T-helper 1 cell treated with Interleukin-12 subunit alpha and Interleukin-12 subunit beta and Interleukin-4 antibody, amounts not matched to agents 30 μg/mL and 1 μg/mL, for 36 hours (primary cell): ENCODE results near the gene NLE1.
A peak's percentile ranks its signal among the peaks of the same experiment; 100 is the strongest.
"Not testable (repeated sequence)": the region's sequence is repeated elsewhere in the genome, so short reads cannot be mapped to it uniquely, and the experiment has no call there.

ENCODE experiments used
- H3K27ac Mint-ChIP-seq: one replicate; pipeline ENCODE4 v1.8.0; 2021; ENCODE audit warnings: mild to moderate bottlenecking, mixed read lengths
- H3K27me3 Mint-ChIP-seq: one replicate; pipeline ENCODE4 v1.8.0; 2021; ENCODE audit warnings: low read depth, mixed read lengths
- H3K36me3 Mint-ChIP-seq: one replicate; pipeline ENCODE4 v1.8.0; 2021; ENCODE audit warnings: low read depth, mixed read lengths
- H3K4me1 Mint-ChIP-seq: one replicate; pipeline ENCODE4 v1.8.0; 2021; ENCODE audit warnings: low read depth, mixed read lengths
- H3K4me3 Mint-ChIP-seq: one replicate; pipeline ENCODE4 v1.8.0; 2021; ENCODE audit warnings: mild to moderate bottlenecking, moderate library complexity, mixed read lengths
- H3K9me3 Mint-ChIP-seq: one replicate; pipeline ENCODE4 v1.8.0; 2021; ENCODE audit warnings: mixed read lengths

NLE1 gene

DNA sequence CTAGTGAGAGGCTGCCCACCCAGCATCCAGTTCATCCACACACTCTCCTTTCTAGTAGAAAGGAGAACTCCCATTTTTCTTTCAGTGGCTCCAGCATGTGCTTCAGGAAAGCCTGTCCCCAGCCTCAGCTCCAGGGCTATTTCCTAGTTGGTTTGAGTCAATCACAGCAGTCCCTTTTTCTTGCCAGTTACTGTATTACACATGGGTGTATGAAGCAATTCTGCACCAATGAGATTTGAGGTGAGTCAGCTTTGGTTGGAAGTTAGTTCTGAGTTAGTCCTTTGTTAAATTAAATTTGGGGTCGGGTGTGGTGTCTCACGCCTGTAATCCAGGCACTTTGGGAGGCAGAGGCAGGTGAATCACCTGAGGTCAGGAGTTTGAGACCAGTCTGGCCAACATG lies 47.2 kb downstream of the NLE1 start:
- Mint-ChIP-seq H3K27ac (no peak overlapping the region), H3K4me1 (peaks cover 7% of the 10 kb centered on the region), H3K27me3 (no peaks in the 10 kb centered on the region), H3K36me3 (peaks cover 9% of the 10 kb centered on the region), H3K4me3 (no peak overlapping the region), H3K9me3 (no peaks in the 10 kb centered on the region)

DNA sequence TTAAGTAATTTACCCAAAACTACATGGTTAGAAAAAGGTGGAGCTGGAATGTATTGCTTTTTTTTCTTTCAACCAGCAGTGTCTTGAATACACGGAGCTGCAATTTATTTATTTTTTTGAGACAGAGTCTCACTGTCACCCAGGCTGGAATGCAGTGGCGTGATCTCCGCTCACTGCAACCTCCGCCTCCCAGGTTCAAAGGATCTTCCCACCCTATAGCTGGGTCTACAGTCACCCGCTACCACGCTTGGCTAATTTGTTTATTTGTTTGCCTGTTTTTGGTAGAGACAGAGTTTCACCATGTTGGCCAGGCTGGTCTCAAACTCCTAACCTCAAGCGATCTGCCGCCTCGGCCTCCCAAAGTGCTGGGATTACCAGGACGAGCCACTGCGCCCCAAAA lies 51.4 kb downstream of the NLE1 start:
- H3K4me3 Mint-ChIP-seq: not testable (repeated sequence)

DNA sequence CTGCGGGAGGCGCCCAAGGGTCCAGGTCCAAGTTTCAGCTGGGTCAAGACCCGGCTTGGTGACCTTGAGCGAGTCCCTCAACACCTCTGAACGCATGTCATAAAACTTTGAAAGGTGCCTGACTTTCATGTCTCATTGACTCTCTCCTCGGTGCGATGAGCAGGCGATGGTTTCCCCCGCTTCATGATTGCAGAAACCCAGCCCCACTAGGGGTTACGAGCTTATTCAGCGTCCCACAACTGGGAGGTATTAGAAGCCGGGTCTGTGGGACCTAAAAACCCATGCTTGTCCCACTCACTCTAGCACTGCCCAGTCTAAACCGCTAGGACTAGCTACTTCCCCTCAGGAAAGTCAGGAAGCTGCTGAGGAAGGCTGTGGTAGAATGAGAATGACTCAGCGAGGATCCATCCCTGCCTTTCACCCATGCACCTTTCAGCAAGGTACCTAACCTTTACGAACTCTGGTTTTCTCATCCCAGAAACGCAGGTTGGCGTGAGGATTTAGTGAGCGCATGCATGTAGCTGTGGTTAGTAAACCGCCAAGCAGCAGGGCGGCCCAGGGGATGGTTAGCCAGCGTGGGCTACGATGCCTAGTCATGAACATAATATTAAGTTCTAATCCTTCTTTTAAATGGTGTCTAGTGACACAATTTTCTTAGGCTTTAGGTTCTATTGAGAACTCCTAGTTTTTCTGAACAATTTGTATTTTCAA lies 52.4 kb downstream of the NLE1 start:
- Mint-ChIP-seq H3K27ac (peak overlapping the region; percentile 97), H3K9me3 (no peaks in the 10 kb centered on the region), H3K4me1 (peaks cover 47% of the 10 kb centered on the region), H3K36me3 (peaks cover 3% of the 10 kb centered on the region), H3K27me3 (no peaks in the 10 kb centered on the region), H3K4me3 (peak overlapping the region; percentile 83)

More for the DNA sequence above, 51.4 kb downstream of the NLE1 start:
- H3K9me3 Mint-ChIP-seq, H3K36me3 Mint-ChIP-seq, H3K27me3 Mint-ChIP-seq: not testable (repeated sequence)
- H3K4me1 Mint-ChIP-seq: peaks cover 38% of the 10 kb centered on the region
- H3K27ac Mint-ChIP-seq: peak overlapping the region; percentile 55

DNA sequence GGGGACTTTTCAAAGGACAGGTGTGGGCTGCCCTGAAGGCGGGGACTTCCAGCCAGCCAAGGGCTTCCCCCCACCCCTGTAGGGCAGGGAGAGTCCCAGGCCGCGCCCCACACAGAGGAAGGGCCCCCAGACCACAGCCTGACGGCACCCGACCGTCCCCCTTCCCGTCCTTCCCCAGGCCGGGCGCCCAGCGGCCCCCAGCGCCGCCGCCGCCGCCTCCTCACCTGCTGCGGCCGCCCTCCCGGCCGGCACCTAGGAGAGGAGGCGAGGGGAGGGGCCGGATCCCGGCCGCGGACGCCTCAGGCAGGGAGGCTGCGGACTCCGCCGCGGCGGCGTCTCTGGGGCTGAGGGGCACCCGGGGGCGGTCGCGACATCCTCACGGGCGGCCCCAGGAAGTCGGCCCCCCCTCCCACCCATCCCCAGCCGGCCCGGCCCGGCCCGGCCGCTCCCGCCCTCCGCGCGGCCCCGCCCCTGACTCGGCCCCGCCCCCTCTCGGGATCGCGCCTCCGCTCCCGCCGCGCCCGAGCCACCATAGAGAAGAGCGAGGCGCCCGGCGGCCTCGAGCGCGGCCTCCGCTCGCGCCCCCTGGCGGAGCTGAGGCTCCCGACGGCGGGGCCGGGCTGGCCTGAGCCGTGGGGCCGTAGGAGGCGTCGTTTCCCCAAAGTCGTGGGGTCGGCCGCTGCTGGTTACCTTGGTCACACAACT lies 53.1 kb downstream of the NLE1 start:
- H3K9me3 Mint-ChIP-seq: no peaks in the 10 kb centered on the region
- H3K4me1 Mint-ChIP-seq: peaks cover 47% of the 10 kb centered on the region
- peak overlapping the region; percentile 92 for H3K4me3 Mint-ChIP-seq
- peaks cover 3% of the 10 kb centered on the region for H3K36me3 Mint-ChIP-seq
- no peaks in the 10 kb centered on the region for H3K27me3 Mint-ChIP-seq
- H3K27ac Mint-ChIP-seq: peak overlapping the region; percentile 97

DNA sequence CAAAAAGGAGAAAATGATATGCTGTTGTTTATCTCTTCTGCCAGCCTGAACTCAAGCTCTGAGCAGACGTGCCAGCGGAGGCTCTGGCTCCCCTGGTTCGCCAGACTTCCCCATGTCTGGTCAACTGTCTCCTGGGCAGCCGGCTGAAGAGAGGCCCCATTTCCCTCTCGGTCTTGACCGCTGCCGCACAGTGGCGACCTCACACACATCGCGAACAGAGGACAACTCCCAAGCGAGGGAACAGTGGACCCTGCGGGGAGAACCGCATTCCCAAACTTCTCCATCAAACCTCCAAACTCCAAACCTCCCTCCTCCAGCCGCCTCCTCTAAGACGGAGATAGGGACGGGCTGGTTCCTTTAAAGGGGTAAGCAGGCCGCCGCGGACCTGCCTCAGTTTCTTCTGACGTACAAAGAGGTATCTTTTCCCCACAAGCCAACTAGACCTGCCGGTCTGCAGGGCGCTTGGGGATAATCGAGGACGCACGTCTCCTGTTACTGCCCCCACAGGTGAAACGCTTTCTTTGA lies 53.7 kb downstream of the NLE1 start:
- Mint-ChIP-seq H3K27ac (peak overlapping the region; percentile 95), H3K4me1 (peaks cover 47% of the 10 kb centered on the region)

DNA sequence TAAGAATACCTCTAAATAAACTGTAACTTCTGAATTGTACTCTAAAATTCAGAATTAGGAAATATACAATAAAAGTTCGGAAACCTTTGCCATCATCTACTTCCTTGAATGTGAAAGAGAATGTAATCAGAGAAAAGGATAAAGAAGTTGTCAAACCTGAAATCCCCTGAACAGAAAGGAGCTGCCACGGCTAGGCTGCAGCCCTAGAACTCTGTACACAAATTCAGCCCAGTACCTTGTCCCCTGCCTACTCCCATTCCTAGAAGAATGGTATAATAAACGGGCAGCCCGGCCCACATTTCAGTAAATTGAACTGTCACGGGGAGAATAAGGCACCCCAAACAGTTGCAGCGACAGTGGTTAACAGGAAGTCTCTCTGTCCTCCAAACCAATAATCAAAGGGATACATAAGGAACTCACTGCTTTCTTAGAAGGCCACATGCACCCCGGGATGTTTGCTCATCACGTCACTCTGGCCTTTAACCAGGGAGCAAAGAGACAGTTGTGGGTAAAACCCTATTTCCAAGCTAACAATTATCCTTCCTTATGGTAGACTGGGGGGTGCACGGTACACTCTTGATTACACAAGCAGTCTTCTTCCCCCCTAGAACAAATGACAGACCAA lies 54.3 kb downstream of the NLE1 start:
- Mint-ChIP-seq H3K27ac (peak overlapping the region; percentile 95), H3K36me3 (peaks cover 7% of the 10 kb centered on the region), H3K27me3 (no peaks in the 10 kb centered on the region), H3K9me3 (no peaks in the 10 kb centered on the region), H3K4me3 (peak overlapping the region; percentile 92), H3K4me1 (peaks cover 51% of the 10 kb centered on the region)

More for the DNA sequence above, 53.7 kb downstream of the NLE1 start:
- Mint-ChIP-seq H3K4me3 (peak overlapping the region; percentile 92), H3K36me3 (peaks cover 3% of the 10 kb centered on the region), H3K9me3 (no peaks in the 10 kb centered on the region), H3K27me3 (no peaks in the 10 kb centered on the region)

DNA sequence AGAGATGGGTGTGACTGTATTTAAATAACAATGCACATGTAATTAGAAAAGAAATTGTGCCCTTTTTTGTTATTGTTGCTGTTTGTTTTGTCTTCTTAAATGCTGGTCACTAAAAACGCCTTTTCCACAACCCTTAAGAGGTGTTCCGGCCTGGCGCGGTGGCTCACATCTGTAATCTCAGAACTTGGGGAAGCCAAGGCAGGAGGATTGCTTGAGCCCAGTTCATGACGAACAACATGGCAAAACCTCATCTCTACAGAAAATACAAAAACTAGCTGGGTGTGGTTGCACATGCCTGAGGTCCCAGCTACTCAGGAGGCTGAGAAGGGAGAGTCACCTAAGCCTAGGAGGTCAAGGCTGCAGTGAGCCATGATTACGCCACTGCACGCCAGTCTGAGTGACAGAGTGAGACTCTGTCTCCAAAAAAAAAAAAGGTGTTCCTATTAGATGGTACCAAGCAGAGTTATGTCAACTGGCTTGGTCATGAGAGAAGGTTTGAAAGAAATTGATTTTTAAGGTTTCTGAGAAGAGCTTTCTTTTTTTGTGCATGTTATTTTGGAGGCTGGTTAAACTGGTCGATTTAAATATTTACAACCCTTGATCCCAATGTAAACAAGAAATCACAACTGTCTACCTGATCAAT lies 55.1 kb downstream of the NLE1 start:
- Mint-ChIP-seq H3K4me1 (peaks cover 59% of the 10 kb centered on the region), H3K27ac (peak overlapping the region; percentile 95)

DNA sequence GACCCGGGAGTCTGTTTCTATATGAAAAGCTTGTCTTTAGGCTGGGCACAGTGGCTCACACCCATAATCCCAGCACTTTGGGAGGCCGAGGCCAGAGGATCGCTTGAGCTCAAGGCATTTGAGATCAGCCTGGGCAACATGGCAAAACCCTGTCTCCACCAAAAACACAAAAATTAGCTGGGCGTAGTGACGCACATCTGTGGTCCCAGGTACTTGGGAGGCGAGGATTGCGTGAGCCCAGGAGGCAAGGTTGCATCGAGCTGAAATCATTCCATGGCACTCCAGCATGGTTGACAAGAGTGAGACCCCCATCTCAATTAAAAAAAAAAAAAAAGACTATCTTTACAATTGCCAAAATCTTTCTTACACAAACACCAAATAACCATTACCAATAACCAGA lies 55.9 kb downstream of the NLE1 start:
- Mint-ChIP-seq H3K4me3 (peak overlapping the region; percentile 92), H3K27me3 (no peaks in the 10 kb centered on the region), H3K36me3 (peaks cover 8% of the 10 kb centered on the region), H3K4me1 (peaks cover 64% of the 10 kb centered on the region), H3K9me3 (no peaks in the 10 kb centered on the region), H3K27ac (peak overlapping the region; percentile 68)

More for the DNA sequence above, 55.1 kb downstream of the NLE1 start:
- Mint-ChIP-seq H3K4me3 (peak overlapping the region; percentile 92), H3K36me3 (peaks cover 7% of the 10 kb centered on the region), H3K9me3 (no peaks in the 10 kb centered on the region), H3K27me3 (no peaks in the 10 kb centered on the region)

DNA sequence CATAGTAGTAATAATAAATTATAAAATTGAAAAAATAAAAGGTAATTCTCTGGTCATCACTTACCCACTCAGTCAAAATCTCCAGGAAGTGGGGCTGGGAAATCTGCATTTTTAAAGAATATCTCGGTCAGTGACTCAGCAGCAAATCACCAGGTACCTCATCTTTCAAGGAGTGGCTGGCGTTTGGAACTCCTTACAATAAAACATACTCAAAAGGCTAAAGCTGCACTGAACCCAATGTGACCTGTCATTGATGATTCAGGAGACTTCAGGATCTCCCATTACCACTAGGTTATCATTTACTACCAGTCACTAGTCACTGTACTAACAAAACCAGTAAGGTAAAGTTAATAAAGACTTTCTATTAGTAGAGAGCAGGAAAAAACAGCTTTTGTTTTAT lies 57.1 kb downstream of the NLE1 start:
- Mint-ChIP-seq H3K27ac (peak overlapping the region; percentile 37), H3K4me1 (peaks cover 71% of the 10 kb centered on the region), H3K36me3 (peaks cover 9% of the 10 kb centered on the region), H3K9me3 (no peaks in the 10 kb centered on the region), H3K27me3 (no peaks in the 10 kb centered on the region), H3K4me3 (no peak overlapping the region)

DNA sequence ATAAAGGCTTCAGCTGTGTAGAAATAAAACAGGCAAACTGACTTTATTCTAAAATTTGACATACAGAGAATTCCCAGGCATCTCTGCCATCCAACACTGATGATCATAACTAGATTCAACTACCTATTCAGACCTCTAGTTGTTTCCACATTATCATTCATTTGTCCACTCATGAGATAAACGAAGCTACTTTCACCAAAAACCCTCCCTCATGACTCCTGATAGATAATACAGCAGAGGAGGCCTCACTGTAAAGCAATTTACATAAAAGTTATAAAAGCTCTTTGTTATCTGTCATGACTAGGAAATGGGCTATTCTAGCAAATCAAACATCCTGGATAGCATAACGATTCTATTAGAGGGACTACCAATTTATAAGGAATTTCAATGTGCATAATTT lies 59.0 kb downstream of the NLE1 start:
- Mint-ChIP-seq H3K4me3 (no peak overlapping the region), H3K4me1 (peaks cover 72% of the 10 kb centered on the region)

DNA sequence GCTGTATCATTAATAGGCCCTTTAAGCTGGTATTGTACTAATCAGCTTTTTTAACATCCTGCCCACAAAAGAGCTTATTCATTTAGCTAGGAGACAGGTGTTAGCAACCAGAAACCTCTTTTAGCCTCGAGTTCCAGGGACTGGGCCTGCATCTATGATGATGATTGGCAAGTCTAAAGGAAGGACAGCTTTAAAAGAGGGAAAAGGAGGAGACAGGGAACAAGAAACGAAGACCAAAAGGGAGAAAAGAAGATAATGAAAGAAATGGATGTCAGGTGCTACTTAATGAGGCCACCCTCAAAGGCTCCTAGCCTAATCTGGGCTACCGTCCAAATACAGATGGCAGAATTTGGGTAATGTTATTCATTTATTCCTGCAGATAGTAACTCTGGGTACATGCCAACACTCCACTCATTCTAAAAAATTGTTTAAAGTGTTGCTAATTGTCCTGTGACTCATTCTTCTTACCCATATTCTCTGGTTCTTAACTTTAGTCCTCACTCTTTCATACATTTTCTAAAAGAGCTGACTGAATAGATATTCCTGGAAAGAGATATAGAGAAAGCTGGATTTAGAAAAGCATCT lies 59.9 kb downstream of the NLE1 start:
- H3K36me3 Mint-ChIP-seq: peaks cover 20% of the 10 kb centered on the region
- H3K4me1 Mint-ChIP-seq: peaks cover 72% of the 10 kb centered on the region
- H3K27me3 Mint-ChIP-seq: no peaks in the 10 kb centered on the region
- H3K27ac Mint-ChIP-seq: peak overlapping the region; percentile 96
- peak overlapping the region; percentile 78 for H3K4me3 Mint-ChIP-seq
- no peaks in the 10 kb centered on the region for H3K9me3 Mint-ChIP-seq

More for the DNA sequence above, 59.0 kb downstream of the NLE1 start:
- Mint-ChIP-seq H3K9me3 (no peaks in the 10 kb centered on the region), H3K27me3 (no peaks in the 10 kb centered on the region), H3K27ac (peak overlapping the region; percentile 38), H3K36me3 (peaks cover 16% of the 10 kb centered on the region)

DNA sequence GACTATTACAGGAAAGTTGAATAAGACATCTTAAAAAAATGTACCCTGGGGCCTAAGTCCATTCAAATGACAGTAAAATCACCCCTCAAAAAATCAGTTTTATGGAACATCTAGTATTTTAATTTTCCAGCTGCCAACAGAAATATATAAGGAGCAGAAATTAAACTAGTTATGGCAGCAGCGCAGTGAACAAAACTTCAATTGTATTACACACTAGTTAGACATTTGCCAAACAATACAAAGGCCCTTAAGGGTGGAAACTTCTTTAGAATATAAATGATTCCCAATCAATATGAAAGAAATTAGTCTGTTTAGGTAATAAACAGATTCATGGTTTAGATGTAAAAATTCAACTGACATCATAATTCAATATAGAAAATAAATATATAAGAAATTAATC lies 60.5 kb downstream of the NLE1 start:
- Mint-ChIP-seq H3K4me3 (no peak overlapping the region), H3K36me3 (peaks cover 22% of the 10 kb centered on the region), H3K27me3 (no peaks in the 10 kb centered on the region), H3K4me1 (peaks cover 68% of the 10 kb centered on the region), H3K27ac (peak overlapping the region; percentile 92), H3K9me3 (no peaks in the 10 kb centered on the region)

DNA sequence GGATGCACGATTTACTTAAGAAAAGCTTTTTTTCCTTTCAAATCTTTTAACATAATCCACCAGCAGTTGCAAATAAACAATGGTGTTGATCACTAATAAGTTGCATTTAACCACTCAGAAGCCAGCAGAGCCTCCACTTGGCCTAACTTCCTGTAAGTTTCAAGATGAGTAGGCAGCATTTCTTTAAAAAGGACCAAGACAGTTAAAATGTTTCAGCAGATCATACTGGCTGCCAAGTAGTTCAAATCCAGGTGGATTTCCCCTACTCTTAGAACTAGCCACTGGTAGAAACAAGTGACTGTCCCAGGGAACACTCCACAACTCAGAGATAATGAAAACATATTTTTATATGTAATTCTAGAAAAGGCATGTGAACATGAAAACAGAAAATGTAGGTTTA lies 61.6 kb downstream of the NLE1 start:
- Mint-ChIP-seq H3K4me3 (peak overlapping the region; percentile 24), H3K4me1 (peaks cover 60% of the 10 kb centered on the region), H3K27ac (peak overlapping the region; percentile 92), H3K36me3 (peaks cover 24% of the 10 kb centered on the region), H3K9me3 (no peaks in the 10 kb centered on the region), H3K27me3 (no peaks in the 10 kb centered on the region)
